GM18873 (cell line): ENCODE results near the gene ATP6V1G1.

Source experiments
- ATAC-seq: cut with Tn5 transposase; IDR thresholded peaks from one replicate; pipeline ENCODE4 v1.9.1; 2021; ENCODE audit warnings: mild to moderate bottlenecking, moderate library complexity, moderate number of reproducible peaks; ENCODE audit not compliant: unreplicated experiment, low FRiP score

Gene ATP6V1G1

DNA sequence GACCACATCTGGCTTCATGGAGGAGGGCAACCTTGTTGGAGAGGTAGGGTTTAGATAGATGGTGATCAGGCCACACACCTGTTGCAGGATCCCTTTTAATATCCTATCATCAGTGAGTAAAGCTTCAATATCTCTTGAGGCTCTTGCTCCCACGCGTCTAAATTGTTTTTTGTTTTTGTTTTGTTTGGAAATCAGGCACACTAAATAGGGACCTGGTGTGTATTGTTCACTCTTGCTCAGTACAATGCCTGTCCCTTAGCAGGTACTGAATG is 20.9 kb downstream of the ATP6V1G1 start:
- ATAC-seq, result no peak

DNA sequence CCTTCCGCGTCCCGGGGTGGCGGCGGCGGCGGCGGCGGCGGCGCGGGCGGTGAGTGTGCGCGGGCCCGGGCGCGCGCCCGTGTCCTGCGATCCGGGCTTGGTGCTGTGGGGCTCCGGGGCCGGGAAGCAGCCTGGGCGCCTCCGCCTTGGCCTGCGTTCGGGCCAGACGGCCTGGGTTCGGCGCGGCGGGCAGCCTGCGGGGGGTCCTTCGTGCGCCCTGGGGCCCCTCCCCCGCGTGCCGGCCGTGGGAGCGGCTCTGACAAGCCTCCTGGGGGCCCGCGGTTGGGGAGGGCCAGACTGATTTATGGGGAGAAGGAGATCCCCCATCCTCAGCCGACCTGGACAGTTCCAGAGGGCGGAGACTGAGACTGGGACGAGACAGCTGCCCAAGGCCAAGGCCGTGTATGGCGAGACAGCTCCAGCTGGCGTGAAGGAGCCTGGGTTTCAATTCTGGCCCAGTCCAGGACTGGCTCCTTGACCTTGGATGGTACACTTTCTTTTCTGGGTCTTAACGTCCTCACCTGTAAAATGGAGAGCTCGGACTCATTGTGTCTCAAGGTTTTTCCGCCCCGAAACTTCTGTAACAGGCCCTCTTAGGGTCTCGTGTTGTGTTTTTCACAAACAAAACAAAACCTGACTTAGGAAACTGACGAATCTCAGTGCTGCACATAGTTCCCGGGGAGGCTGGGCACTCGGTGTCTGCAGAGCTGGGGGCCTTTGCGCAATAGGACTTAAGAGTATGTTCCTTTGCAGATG is 24.1 kb downstream of the ATP6V1G1 start:
- no peak for ATAC-seq

DNA sequence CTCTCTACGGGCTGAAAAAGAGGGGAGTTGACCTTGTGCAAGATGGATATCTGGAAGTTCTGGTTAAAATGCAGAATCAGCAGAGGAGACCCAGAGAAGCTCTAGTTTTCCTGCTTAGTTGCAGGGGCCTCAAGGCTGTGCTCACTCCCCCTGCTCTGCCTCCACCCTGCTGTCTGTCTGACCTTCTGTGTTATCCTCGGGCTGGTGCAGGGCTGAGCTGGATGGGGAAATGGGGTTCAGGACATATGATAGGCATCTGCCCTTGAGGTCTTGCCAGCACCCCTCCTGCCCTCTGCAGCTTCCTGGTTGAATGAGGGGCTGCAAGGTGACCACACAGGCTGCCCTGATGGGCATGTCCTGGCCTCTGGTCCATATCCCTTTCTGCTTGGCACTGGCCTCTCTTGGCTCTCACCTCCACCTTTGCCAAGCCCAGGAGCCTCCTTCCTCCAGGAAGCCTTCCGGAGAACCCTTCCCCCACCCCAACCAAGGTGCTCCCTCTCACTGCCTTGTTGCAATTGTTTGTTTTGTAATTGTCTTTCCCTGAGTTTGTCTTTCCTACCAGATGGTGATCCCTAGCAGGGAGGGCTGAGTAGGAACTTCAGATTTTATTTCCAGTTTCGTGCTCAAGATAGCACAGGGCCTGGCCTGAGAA is 24.8 kb downstream of the ATP6V1G1 start:
- no peak for ATAC-seq

DNA sequence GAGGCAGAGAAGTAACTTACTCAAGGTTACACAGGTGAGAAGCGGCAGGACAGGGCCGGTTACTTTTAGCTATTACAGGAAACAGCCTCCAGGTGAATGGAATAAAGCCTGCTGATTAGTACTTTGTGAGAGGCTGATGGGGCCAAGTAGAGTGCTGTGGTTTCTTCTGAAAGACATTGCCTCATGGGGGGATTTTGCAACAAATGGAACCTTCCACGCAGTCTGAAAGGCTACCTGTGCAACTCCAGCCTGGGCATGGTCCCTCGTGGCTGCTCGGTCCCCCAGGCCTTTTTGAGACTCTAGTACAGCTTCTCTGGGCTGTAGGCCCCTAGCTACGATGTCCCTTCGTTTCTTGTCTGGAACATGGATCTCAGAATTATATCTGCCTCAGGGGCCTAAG is 25.5 kb downstream of the ATP6V1G1 start:
- ATAC-seq, result no peak

DNA sequence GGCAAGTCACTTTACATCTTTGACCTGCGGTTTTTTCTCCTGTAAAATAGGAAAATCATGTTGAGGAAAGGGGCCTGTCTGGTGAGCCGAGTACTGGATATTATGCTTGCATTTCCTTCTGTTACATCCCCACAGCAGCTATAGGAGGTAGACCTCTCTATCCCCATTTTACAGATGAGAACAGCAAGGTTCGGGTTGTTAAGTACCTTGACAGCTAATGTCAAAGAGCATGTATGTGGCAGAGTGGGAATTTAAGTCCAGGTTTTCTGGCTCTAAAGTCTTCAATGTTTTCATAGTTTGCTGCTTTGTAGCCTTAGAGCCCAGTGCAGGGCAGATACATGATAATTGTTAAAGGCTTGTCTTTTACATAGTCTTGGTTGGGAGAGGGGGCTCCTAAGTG is 26.4 kb downstream of the ATP6V1G1 start:
- no peak for ATAC-seq

DNA sequence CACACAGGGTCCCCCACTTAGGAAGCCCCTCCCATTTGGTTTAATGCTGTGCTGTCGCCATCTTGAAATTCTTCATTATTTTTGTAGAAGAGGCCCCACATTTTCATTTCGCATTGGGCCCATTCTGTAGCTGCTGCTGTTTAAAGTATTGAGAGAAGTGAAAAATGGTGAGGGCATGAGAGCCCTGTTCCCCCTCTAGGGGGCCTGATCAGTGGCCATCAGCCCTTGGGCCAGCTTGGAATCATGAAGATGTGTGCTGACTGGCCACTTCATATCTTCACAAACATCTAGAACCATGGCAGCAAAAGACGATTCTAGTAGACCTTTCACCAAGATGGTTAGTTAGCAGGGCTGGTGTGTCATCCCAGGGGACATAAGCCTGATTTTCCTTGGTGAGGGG is 26.8 kb downstream of the ATP6V1G1 start:
- no peak for ATAC-seq

DNA sequence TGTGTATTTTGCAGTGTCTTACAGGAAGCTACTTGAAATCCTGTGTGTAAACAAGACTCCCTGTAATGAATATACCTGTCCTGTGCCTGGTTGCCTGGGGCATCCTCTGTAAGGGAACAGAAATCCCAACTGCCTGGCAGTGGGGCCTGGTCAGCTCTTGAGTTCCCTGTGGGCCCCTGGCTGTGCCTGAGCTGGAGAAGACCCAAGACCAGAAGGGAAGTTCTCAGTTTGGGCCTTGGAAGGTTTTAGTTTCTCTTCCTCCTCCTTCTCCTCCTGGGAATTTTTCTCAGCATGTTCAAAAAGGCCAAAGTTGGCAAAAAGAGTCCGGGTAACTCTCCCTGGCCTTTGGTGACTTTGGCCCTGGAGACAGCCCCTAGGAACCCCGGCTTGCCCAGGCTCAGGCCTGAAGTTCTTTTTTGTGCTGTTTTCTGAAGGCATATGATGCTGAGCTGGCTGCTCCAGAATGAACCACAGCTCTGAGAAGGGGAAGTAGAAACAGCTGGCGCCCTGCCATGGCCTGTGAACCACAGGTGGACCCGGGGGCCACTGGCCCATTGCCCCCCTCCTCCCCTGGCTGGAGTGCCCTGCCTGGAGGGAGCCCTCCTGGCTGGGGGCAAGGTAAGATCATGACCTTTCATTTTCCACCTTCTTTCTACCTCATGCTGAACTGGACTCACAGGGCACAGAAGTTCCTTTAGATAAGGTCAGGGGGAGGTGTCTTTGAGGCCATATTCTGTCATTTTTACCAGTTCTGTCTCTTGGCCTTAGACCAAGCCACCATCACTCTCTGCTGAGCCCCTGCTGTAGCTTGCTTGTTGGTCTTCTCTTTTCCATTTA is 29.3 kb downstream of the ATP6V1G1 start:
- ATAC-seq, result peak; percentile 66

DNA sequence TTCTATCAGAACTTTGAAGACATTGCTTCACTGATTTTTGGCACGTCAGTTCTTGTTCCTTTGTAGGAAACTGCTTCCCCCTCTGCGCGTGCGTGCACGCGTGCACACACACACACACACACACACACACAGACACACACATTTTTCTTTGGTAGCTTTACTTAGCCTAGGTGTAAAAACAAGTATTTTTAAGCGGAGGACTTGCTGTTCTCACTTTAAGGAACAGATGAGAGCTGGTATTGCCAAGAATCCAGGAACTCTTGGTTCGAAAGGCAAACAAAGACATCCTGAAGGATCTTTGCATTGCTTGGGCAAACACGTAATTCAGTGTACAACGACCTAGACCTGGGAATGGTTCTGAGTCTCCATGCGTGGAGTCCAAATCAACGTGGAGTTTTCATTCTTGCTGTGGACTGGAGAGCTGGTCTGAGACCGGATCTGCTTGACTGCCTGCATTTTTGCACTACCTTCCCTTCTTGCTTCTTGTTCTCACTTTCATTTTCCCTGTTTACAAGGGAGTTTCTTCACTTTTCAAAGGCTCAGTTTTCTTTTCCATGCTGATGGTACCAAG is 31.7 kb downstream of the ATP6V1G1 start:
- ATAC-seq, result no peak

DNA sequence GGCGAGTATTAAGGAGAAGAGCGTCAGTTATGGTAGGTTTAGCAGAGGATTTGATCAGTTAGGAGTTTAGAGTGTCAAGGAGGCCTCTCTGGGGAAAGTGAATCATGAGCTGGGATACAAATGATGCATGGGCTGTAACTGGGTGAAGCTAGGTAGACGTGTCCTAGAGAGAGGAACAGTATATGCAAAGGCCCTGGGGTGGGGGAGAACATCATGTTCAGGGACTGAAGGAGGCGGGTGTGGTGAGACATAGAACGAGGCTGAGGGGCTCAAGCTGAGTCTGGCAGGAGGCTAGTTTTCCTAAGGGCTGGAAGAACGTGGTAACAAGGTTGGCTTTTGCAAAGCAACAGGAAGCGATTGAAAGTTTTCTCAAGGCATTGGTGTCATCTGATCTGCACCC is 34.0 kb downstream of the ATP6V1G1 start:
- ATAC-seq, result no peak

DNA sequence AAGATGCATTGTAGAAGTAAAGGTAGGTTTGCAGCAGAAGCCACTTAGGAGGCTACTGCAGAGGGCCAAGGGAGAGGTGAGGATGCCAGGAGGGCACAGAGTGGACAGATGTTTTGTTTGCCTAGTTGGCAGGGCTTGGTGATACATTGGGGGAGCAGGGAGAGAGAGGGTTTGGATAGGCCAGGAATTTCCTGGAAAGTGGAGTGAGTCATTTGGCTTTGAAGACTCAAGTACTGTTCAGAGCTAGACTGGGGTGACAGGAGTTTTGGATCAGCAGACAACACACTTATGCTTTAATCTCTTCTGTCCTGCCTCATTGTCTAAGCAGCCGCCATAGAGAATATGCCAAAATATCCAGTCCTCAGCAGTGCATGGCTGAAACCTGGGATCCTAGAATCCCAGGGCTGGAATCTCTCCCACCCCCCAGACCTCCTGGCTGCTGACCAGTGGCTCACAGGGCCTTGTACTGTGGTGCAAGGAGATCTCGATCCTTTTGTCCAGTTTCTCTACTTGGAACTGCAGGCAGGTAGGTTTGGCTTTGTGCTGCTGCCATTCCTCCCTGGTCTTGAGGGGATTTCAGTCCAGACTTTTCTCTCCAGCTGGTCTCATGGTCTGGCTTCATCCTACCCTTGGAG is 34.5 kb downstream of the ATP6V1G1 start:
- ATAC-seq, result no peak

DNA sequence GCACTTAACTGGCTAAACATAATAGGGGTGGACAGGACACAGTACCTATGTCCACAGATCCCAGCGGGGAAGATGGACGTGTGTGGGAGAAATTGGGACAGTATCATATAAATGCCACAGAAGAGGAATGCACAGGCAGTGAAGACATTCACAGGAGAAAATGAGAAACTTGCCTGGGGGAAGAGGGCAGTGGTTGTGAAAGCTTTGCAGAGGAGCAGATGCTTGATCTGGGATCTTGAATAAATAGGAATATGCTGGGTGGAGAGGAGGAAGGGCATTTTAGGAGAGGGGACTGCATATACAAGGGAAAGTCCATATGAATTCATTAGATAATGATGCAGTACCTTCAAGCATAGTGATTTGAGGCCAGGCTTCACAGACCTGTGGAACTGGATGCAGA is 37.1 kb downstream of the ATP6V1G1 start:
- no peak for ATAC-seq

DNA sequence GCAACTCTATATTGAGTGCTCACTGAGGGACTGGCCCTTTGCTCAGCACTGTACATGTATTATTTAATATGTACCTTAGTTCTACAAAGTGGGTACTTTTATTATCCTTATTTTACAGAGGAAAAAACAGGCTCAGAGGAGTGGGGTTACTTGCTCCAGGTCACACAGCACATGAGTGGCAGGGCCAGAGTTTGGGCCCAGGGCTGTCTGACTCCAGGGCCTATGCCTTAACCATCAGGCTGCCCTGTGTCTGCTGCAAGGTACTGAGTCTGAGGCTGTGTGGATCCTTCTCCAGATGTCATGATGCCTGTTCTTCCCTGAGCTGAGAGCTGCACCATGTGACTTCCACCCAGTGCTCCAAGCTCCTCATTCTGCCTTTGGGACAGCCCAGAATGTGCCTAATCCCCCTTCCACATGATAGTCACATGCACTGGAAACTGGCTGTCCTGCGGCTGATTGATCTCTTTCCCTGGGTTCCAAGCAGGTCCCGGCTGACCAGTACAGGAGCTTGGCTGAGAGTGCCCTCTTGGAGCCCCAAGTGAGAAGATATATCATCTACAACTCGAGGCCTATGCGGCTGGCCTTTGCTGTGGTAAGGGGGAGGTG is 38.9 kb downstream of the ATP6V1G1 start:
- no peak for ATAC-seq

DNA sequence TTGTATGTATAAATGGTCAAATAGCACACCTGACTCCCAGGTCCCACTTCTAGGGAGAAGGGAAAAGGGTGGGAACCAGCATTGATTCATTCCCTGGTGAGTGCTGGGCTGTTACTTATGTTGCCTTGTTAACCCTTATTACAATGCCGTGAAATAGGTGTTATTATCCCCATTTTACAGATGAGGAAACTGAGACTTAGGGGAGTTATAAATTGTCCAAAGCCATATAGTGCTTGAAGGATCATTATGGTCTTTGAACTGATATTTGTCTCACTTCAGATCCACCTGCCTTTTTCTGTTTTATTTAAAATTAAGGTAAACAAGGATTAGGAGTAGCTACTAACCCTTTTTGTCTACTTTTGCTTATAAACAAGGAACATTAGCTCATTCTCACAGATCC is 40.0 kb downstream of the ATP6V1G1 start:
- ATAC-seq, result no peak

DNA sequence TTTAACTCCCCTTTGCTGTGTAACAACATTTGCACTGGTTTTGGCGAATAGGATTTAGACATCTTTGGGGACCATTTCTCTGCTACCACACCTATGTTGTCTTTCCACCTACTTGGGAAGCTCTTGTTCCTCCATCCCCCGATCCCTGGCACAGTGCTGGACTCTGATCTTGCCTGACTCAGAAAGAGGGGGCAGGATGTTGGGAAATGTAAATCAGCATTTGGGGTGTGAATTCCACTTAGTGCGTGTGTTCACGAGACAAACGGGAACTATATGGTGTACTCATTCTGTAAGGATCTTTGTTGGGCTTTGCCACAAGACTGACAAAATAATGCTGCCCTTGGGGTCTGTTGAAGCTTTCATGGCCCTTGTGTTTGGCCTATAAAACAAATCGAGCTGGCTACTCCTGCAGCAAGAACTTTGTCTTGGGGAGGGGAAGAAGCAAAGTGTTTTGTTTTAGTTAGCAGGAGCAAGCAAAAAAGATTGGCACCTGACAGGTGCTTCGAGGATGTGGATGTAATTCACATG is 42.1 kb downstream of the ATP6V1G1 start:
- ATAC-seq, result no peak

DNA sequence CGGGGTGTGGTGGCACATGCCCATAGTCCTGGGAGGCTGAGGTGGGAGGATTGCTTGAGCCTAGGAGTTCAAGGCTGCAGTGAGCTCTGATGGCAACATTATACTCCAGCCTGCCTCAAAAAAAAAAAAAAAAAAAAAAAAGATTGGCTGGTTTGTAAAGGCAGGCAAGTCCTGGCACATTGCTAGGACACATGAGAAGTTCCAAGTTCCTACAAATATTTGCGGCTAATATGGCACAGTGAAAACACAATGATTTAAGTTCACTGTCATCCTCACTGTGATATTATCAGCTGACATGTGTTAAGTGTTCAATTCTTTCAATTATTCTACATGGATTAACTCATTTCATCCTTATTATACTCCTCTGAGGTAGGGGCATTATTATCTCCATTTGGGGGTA is 43.6 kb downstream of the ATP6V1G1 start:
- no peak for ATAC-seq

DNA sequence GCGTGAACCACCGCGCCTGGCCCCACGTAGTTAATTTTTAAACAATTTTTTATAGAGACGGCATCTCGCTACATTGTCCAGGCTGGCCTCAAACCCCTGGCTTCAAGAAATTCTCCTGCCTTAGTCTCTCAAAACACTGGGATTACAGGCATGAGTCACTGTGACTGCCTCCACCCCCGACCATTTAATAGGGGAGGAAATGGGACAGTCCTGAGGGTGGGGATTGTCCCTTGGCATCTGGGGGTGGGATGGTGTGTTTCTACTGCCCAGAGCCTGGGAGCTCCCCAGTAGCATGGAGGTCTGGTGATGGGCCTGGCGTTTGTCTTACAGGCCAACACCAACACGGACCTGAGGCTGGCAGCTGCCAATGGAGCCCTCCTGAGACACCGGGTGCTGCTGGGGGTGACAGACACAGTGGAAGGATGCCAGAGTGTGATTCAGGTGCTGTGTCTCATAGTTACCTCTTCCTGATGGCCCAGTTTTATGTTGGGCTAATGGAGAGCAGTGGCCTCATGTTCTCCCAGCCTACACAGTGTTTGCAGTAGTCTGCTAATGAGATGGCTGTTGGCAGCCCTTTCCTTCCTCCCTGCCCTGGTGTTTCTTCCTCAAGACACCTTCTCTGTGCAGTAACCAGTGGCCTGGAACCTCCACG is 46.0 kb downstream of the ATP6V1G1 start:
- no peak for ATAC-seq

DNA sequence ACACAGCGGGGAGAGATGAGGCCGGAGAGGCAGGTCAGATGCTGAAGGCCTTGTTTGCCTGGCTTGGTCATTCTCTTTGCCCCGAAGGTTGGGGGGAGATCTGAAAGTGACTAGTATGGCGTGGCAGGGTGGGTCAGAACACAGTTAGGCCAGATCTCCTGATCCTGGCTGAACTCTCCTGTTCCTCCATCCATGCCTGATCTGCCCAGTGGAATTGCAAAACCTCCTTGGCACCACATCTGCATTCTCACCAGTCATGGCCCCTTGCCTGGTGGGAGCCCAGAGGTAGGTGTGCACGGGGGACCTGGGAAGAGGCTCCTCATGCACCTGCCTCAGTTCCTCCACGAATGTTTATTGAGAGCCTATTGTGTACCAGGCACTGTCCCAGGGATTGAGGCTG is 46.8 kb downstream of the ATP6V1G1 start:
- no peak for ATAC-seq

DNA sequence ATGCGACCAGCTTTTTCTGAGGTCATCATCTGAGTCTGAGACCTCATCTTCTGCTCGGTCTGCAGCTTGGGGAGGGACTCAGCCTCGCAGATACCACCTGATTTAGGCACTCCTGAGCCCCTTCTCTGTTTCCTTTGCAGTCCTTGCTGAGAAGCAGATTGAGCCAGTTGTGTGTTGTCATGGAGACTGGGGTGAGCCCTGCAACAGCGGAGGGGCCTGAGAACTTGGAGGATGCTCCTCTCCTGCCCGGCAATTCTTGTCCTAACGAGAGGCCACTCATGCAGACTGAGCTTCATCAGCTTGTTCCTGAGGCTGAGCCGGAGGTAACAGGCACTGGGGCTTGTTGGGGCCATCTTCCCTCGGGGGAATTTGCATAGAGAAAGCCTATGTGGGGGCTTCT is 50.8 kb downstream of the ATP6V1G1 start:
- no peak for ATAC-seq

DNA sequence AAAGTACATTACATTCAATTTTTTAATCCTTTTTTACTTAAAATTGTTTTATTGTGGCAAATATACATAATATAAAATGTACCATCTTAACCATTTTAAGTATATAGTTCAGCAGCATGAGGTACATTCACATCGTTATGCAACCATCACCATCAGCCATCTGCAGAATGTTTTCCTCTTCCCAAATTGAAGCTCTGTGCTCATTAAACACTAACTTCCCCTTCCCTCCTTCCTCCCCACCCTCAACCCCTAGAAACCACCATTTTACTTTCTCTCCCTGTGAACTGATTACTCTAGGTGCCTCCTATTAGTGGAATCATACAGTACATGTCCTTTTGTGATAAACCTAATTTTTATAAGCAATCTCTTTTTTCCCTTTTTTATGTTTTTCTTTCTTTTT is 54.4 kb downstream of the ATP6V1G1 start:
- no peak for ATAC-seq

DNA sequence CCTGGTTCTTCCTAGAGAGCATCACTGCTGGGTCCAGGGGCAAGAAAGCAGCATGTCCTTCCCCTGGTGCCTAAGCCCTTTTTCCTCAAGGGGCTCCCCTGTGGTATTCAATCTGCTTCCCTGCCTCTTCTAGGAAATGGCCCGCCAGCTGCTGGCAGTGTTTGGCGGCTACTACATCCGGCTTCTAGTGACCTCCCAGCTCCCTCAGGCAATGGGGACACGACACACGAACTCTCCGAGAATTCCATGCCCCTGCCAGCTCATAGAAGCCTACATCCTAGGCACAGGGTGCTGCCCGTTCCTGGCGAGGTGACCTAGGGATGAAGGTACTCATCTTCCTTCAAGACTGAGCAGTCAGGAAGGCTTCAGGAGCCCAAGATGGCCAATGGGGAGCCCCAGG is 55.4 kb downstream of the ATP6V1G1 start:
- ATAC-seq, result no peak
